Transverse colon (tissue), 4 donors: Measurements from ENCODE around the gene TENT4B. TPM values are rescaled to one million over a fixed set of nuclear protein-coding genes. Genes with fewer than 3 reads are reported as not detected.
"Not testable (repeated sequence)": the region's sequence is repeated elsewhere in the genome, so short reads cannot be mapped to it uniquely, and the experiment has no call there.

Experiments
- DNase-seq: peaks from one replicate; pipeline ENCODE4 v3.0.0-alpha.2; 2019
- H3K27ac ChIP-seq, 4 donors: fragments of 200-600 bp; sonication (generic); 2 replicates each; pipeline ENCODE4 v1.5.1; 2016 to 2018; ENCODE audit warnings: inconsistent platforms in 4 of 4
- H3K27me3 ChIP-seq: fragments of 200-600 bp; sonication (generic); 2 replicates; pipeline ENCODE4 v1.5.1; 2017; ENCODE audit warnings: inconsistent platforms
- H3K36me3 ChIP-seq, 4 donors: fragments of 200-600 bp; sonication (generic); 2 replicates each; pipeline ENCODE4 v1.5.1; 2017 to 2019; ENCODE audit warnings: inconsistent platforms in 4 of 4
- H3K4me1 ChIP-seq, 4 donors: fragments of 200-600 bp; sonication (generic); 2 replicates each; pipeline ENCODE4 v1.5.1; 2017 to 2020; ENCODE audit warnings: inconsistent platforms in 4 of 4
- H3K4me3 ChIP-seq, 4 donors: fragments of 200-600 bp; sonication (generic); 1 replicate in 1 of 4; 2 replicates in 3 of 4; pipeline versions ENCODE4 v1.5.1 to v1.6.1; 2017 to 2019; ENCODE audit warnings: inconsistent platforms in 4 of 4
- H3K9me3 ChIP-seq, 2 donors: fragments of 200-600 bp; sonication (generic); 2 replicates each; pipeline ENCODE4 v1.5.1; 2017 to 2019; ENCODE audit warnings: inconsistent platforms in 2 of 2
- EP300 ChIP-seq: sonication (generic); formaldehyde crosslinking; IDR thresholded peaks from one replicate; pipeline ENCODE4 v1.6.1; 2017; ENCODE audit warnings: antibody characterized with exemption, low read depth
- POLR2A ChIP-seq: fragments of 450-650 bp; IDR thresholded peaks from one replicate; pipeline ENCODE4 v1.6.1; 2016; ENCODE audit warnings: antibody characterized with exemption, mild to moderate bottlenecking, moderate library complexity
- POLR2AphosphoS5 ChIP-seq, 3 donors: sonication (generic); formaldehyde crosslinking; IDR thresholded peaks; one replicate each; pipeline ENCODE4 v1.6.1; 2016; ENCODE audit warnings: antibody characterized with exemption in 3 of 3
- WGBS, 2 donors: methylation state at CpG; one replicate each; pipeline ENCODE4 v1.1.5; 2018; ENCODE audit warnings: low coverage in 1 of 2; 5-methylcytosine and 5-hydroxymethylcytosine counted together
- in situ Hi-C, 4 donors: fragments of 200-750 bp; cut with MboI; loops; one replicate each; pipeline versions ENCODE4 v1.15.0 to v1.15.1; 2017; ENCODE audit warnings: low sequenced_read_pairs in 3 of 4, low pct_ligation_motif_present in 1 of 4, low pct_unique_long_range_greater_than_20kb in 1 of 4
- intact Hi-C: fragments of 100-400 bp; cut with DNase I; formaldehyde crosslinking; loops from one replicate; pipeline ENCODE4 v1.15.1; 2023; ENCODE audit warnings: low total_unique reads
- total RNA-seq, 4 donors: library from RNA; depleted of rRNA; stranded (reverse); fragments of >200 nt; gene quantifications; one replicate each; pipeline ENCODE4 v1.1.0, GENCODE V29; 2016
- TF ChIP-seq, protein P1 (sequence below), 5 experiments: fragments of 200-600 bp in 3 of 5; fragments of 450-650 bp in 2 of 5; sonication (generic) in 3 of 5; IDR thresholded peaks; 1 replicate in 2 of 5; 2 replicates in 3 of 5; pipeline ENCODE4 v1.5.1; 2016 to 2017; ENCODE audit warnings: antibody characterized with exemption in 5 of 5, inconsistent platforms in 3 of 5, mild to moderate bottlenecking in 2 of 5, moderate library complexity in 1 of 5

TENT4B gene
- total RNA-seq, 4 donors from 2014 or later: 8.2 to 18.0 (median 13.0) TPM

DNA sequence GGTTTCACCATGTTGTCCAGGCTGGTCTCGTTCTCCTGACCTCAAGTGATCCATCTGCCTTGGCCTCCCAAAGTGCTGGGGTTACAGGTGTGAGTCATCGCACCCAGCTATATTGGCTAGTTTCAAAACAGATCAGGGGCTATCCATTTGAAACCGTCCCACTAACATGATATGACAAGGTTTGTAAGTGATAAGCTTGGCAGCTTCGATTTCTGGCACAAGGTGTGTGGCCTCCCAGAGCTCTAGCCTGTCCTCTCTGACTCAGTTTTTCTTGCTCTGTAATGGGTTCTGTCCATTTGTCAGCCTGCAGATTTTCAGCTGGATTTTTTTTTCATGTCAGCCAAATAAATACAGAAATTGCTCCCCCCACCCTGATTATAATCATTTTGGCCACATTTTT lies 31.8 kb upstream of the TENT4B start:
- DNase-seq: no peak
- in situ Hi-C loops: no loop called here
- 77% methylated on average over 4 of the region's 4 CpGs; no CpG with 5 or more reads in 1 of the 2 donors for WGBS, 2 donors
- H3K27me3 ChIP-seq: no peaks in the 10 kb centered on the region
- intact Hi-C loops: no loop called here
- no peak overlapping the region for H3K4me3 ChIP-seq
- H3K9me3 ChIP-seq: no peaks in the 10 kb centered on the region
- TF ChIP-seq POLR2A (no peak), POLR2AphosphoS5 (IDR thresholded peaks at IDR 0.05) (no peak)
- TF ChIP-seq, protein P1, sequence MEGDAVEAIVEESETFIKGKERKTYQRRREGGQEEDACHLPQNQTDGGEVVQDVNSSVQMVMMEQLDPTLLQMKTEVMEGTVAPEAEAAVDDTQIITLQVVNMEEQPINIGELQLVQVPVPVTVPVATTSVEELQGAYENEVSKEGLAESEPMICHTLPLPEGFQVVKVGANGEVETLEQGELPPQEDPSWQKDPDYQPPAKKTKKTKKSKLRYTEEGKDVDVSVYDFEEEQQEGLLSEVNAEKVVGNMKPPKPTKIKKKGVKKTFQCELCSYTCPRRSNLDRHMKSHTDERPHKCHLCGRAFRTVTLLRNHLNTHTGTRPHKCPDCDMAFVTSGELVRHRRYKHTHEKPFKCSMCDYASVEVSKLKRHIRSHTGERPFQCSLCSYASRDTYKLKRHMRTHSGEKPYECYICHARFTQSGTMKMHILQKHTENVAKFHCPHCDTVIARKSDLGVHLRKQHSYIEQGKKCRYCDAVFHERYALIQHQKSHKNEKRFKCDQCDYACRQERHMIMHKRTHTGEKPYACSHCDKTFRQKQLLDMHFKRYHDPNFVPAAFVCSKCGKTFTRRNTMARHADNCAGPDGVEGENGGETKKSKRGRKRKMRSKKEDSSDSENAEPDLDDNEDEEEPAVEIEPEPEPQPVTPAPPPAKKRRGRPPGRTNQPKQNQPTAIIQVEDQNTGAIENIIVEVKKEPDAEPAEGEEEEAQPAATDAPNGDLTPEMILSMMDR (IDR thresholded peaks at IDR 0.05): no peak
- no peak overlapping the region for H3K27ac ChIP-seq
- no peaks in the 10 kb centered on the region for H3K4me1 ChIP-seq
- no peaks in the 10 kb centered on the region for H3K36me3 ChIP-seq

DNA sequence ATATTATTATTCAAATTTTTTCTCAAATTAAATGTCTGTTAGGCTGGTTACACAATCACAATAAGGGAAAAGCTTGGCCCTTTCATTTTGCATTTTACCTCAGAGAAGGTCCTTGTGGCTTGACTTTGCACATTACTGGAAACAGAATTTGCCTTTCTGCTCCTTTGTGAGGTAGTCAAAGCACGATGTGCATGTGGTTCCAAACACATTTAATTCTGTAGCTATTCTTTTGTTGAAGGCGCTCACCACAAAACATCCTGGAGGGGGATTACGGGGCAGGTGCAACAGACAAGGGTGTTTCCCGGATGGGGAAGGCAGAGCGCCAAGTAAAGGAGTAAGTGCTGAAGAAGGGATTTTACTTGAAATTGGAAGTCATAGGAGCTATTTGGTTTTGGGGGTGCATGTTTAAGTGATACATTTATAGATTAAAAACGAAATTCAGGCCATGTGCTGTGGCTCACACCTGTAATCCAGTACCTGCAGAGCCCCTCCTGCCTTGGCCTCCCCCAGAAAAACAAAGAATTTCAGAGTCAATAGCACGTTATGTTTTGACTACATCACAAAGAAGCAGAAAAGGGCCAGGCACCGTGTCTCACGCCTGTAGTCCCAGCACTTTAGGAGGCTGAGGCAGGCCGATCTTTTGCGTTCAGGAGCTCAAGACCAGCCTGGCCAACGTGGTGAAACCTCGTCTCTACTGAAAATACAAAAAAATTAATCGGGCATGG lies 31.2 kb upstream of the TENT4B start:
- intact Hi-C loops: no loop called here
- Histone ChIP-seq H3K4me1 (no peaks in the 10 kb centered on the region), H3K4me3 (no peak overlapping the region), H3K9me3 (no peaks in the 10 kb centered on the region), H3K27me3 (no peaks in the 10 kb centered on the region), H3K27ac (no peak overlapping the region), H3K36me3 (no peaks in the 10 kb centered on the region)
- 67 to 71% methylated on average over 13 to 14 of the region's 14 CpGs for WGBS, 2 donors
- in situ Hi-C loops: no loop called here
- no peak for DNase-seq
- no peak for TF ChIP-seq POLR2AphosphoS5 (IDR thresholded peaks at IDR 0.05)

DNA sequence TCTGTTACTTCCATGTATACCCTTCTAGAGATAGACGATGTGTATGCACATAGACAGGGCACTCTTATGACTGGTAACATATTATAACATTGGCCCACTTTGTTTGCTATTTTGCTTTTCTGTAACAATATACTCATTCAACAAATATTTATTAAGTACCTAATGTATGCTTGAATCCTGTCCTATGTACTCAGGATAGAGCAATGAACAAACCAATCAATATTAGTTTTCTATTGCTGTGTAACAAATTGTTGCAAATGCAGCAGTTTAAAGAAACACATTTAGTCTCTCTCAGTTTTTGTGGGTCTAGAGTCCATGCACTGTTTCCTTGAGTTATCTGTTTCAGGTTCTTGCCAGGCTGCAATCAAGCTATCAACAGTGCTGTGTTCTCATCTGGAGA lies 29.7 kb upstream of the TENT4B start:
- intact Hi-C loops: no loop called here
- H3K4me3 ChIP-seq: no peak overlapping the region
- H3K27me3 ChIP-seq: no peaks in the 10 kb centered on the region

GRCh38 chr16:50124769-50125168 lies 28.3 kb upstream of the TENT4B start:
- no peak for TF ChIP-seq EP300
- no peak for TF ChIP-seq POLR2A
- TF ChIP-seq, protein P1 (IDR thresholded peaks at IDR 0.05): no peak
- no peak for TF ChIP-seq POLR2AphosphoS5 (IDR thresholded peaks at IDR 0.05)
- in situ Hi-C loops: no loop called here
- DNase-seq: no peak
- Histone ChIP-seq H3K9me3 (no peaks in the 10 kb centered on the region), H3K36me3 (no peaks in the 10 kb centered on the region), H3K27ac (no peak overlapping the region), H3K27me3 (no peaks in the 10 kb centered on the region), H3K4me3 (no peak overlapping the region), H3K4me1 (no peaks in the 10 kb centered on the region)
- 88 to 91% methylated on average over 1 to 2 of the region's 2 CpGs for WGBS, 2 donors
- intact Hi-C loops: no loop called here

More for the DNA sequence above, 29.7 kb upstream of the TENT4B start:
- Histone ChIP-seq H3K36me3 (no peaks in the 10 kb centered on the region), H3K4me1 (no peaks in the 10 kb centered on the region), H3K9me3 (no peaks in the 10 kb centered on the region), H3K27ac (no peak overlapping the region)
- TF ChIP-seq EP300 (no peak), POLR2A (no peak)
- TF ChIP-seq, protein P1 (IDR thresholded peaks at IDR 0.05): no peak
- no peak for DNase-seq
- 91 to 100% methylated on average over 1 of the region's 1 CpG for WGBS, 2 donors
- in situ Hi-C loops: no loop called here

DNA sequence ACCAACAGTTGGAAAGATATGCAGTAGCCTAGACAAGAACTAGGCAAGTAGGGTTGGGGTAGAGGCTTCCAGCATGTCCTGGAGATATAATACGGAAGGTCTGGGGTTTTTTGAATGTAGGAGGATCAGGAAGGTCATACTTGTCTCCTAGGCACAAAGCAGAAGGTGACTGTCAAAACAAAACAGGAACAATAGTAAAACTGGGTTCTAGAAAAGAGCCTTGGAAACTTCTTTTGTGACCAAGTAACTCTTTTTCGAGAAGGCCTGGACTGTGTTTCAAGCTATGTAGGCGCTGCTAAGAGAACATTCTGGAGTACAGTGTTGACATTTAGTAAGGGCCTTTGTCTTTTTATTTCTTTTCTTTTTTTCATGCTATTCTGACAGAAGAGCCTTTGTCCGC lies 26.9 kb upstream of the TENT4B start:
- in situ Hi-C loops: no loop called here
- Histone ChIP-seq H3K9me3 (no peaks in the 10 kb centered on the region), H3K27me3 (no peaks in the 10 kb centered on the region), H3K36me3 (no peaks in the 10 kb centered on the region), H3K27ac (no peak overlapping the region), H3K4me1 (no peaks in the 10 kb centered on the region), H3K4me3 (no peak overlapping the region)
- 86 to 89% methylated on average over 4 of the region's 4 CpGs for WGBS, 2 donors
- TF ChIP-seq POLR2AphosphoS5 (IDR thresholded peaks at IDR 0.05): no peak
- TF ChIP-seq POLR2A: no peak
- TF ChIP-seq EP300: no peak
- TF ChIP-seq, protein P1 (IDR thresholded peaks at IDR 0.05): no peak
- DNase-seq: no peak
- intact Hi-C loops: no loop called here

GRCh38 chr16:50132571-50132970 lies 20.5 kb upstream of the TENT4B start:
- intact Hi-C loops: not testable (repeated sequence)

More at GRCh38 chr16:50132571-50132970, 20.5 kb upstream of the TENT4B start:
- H3K4me1 ChIP-seq, in situ Hi-C loops, H3K4me3 ChIP-seq, H3K36me3 ChIP-seq, H3K9me3 ChIP-seq, H3K27ac ChIP-seq, H3K27me3 ChIP-seq: not testable (repeated sequence)
- 67% methylated on average over 7 of the region's 7 CpGs; no CpG with 5 or more reads in 1 of the 2 donors for WGBS, 2 donors
- DNase-seq: peak; percentile 12
